Cerebellar cortex (tissue), 1 donor: ENCODE measurements around the gene CTIF.
A peak's percentile ranks its signal among the peaks of the same experiment; 100 is the strongest.

Experiments
- DNase-seq: peaks from one replicate; pipeline ENCODE4 v3.0.0-alpha.2; 2015; ENCODE audit warnings: low spot score

The CTIF gene

GRCh38 chr18:48667276-48668254 is 128.7 kb downstream of the CTIF start:
- DNase-seq, result peak; percentile 86

- DNase-seq, result no peak
These were observed 129.8 kb downstream of the CTIF start for GRCh38 chr18:48668466-48669179.

- no peak for DNase-seq
These were observed 130.4 kb downstream of the CTIF start for GRCh38 chr18:48669180-48669675.

- no peak for DNase-seq
These were observed 131.3 kb downstream of the CTIF start for GRCh38 chr18:48669991-48670750.

DNA sequence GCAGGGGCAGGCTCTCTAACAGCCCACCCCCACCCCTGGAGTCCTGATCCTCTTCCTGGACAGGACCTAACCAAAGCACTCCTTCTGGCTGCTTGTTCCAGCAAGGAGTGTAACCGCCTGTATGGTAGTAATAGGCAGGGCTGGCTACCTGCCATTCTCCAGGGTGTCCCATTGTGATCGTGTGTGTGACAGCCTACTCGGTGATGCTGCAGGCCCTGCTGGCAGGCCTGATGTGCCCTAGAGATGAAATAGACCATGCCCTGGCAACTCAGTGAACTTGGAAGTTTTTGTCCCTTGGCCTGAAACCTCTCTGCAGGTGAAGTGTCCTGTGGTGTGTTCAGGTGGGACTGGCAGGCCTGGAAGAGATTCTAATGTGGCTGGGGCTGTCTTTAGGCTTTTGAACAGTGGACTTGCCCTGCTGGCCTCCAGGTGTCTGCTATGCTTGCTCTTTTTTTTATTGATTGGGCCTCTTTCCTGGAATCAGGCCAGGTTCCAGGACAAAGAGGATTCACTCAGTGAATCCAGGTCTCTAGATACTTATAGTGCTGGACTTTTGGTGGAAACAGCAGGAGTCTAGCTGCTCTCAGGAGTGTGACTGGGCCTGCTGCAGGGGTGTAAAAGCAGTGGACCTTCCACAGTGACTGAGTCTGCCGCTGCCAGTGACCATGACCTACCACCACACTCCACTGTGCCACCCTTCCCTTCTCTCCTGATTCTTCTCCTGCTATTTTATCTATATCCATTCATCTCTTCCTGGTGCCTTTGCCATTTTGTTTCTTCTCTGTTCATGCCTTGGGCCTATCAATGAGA is 132.1 kb downstream of the CTIF start:
- no peak for DNase-seq

DNA sequence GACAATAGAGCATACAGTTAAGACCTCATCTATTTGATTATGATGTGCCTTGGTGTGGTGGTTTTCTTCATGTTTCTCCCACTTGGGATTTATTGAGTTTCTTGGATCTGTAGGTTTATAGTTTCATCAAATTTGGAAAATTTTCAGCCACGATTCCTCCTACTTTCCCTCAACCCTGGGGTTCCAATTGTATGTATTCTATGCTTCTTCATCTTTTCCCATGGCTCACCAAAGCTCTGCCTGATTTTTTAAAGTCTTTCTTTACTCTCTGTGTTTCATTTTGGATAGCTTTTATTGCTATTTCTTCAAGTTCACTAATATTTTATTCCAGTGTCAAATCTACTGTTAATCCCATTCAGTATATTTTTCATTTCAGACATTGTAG is 132.7 kb downstream of the CTIF start:
- DNase-seq, result no peak

DNA sequence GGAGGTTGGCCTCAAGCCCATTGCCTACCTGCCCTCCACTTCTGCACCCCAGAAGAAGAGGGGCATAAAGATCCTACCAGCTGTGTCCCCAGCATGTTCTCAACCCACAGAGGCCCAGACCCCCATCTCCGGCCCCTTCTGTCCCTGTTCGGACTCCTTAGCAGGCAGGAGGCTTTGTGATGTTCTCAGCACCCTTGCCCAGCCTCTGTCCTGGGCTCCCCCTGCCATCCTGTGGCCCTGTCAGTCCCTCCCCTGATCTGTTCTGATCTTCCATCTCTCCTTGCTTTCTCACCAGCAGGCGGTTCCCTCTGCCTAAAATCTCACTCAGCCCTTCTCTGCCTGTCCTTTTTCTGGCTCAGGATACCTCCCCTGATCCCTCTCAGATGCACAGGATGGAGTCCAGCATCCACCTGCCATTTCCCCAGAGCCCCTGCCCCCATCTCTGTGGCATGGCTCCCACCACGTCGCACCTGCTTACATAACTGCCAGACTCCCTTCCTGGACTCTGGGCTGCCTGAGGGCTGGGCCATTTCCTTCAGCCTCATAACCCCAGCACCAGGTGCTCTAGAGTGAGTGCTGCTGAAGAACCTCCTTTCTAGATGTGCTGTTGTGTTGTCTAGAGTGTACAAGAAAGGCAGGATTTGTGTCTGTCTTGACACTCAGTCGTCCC is 134.0 kb downstream of the CTIF start:
- no peak for DNase-seq

GRCh38 chr18:48673456-48673852 is 134.6 kb downstream of the CTIF start:
- no peak for DNase-seq

DNA sequence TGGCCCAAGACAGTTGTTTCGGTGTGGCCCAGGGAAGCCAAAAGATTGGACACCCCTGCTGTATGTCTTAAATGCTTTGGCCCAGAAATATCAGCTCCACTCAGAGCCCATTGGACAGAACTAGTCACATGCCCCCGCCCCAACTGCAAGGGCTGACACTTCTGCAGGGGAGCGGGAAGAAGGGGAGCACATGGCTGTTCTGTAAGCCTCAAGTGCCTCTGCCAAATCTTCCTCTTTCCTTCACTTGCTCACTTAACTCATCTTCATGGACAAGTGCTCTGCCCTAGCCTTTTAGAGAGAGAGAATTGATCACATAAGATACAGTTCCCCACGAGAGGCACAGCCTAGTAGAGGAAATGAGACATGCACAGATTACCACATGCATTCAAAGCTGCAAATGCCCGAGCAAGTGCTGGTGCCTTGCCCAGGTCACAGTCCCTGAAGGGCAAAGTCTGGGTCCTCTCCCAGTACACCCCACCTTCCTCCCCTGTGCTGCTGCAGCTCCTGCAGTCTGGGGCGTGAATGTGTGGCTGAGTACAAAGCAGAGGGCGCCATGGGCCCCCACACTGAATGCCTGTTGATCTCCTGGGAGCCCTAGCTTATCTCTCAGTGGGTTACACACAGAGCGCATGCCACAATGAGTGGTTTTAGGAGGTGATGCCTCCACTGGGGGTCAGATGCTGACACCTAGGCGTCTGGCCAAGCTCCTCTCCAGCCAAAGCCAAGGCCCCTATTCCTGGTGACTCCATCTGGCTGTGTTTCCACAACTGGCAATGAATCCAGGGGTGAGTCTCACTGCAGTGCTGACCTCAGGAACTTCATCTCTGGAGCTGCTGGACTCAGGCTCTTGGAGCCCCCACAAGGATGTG is 135.3 kb downstream of the CTIF start:
- DNase-seq, result no peak

DNA sequence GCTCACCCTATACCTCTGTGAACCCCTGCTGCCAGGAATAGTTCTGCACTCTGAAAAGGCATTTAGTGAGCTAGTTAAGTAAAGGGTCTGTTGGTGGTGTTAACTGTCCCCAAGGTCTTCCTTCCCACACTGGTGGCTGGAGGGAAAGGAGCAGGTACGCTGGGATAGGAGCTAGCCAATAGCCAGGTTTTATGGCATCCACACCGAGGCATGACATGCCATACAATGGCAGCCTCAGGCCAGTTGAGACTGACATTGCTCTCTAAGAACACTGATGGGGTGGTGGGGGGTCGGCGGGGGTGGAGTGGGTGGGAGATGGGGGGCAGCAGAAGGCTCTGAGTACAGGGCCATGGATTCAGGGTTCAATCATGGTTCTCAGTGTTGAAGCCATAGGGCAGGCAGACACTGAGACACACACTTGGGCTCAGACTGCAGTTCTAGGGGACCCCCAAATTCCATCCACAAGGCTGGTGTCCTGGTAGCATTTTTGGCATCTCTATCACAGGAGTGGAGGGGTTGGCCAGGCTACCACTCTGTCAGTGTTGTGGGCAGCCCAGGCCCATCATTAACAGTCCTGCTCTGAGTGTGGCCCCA is 136.0 kb downstream of the CTIF start:
- no peak for DNase-seq

DNA sequence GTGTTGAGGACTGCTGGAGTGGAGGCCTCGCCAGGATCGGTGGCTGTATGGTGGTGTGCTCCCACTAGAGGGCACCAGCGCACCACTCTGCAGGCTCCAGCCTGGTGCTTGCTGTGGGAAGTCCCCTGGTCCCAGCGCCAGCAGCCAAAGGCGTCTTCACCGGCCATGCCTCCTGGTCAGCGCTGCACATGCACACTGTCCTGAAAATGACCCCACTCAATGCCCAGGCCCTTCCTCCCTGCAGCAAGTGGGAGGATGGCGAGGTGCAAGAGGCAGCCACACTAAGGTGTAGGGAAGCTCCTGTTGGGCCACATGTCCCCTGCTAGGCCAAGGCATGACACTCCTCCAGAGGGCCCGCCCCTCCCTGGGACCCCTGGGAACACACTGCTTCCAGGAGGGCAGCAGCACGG is 136.5 kb downstream of the CTIF start:
- peak; percentile 90 for DNase-seq

DNA sequence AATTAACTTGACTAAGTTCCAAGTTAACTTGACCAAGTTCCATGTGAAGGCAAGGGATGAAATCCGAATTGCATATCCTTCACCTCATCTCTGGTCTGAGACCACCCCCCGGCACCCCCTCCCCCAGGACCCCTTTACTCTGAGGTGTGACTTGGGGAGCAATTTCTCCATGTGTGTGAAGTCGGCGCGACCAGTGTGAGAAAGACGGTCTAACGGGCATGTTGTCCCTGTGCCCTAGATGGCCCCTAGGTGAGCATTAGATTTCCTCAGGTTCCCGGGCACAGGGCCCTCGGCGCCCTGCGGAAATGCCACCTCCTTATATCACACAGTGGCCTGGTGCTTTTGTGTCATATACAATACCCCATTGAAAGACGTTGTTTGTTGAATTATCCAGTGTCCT is 137.1 kb downstream of the CTIF start:
- DNase-seq, result no peak

- DNase-seq, result no peak
These were observed 137.5 kb downstream of the CTIF start for GRCh38 chr18:48676346-48676745.

GRCh38 chr18:48676756-48677368 is 138.0 kb downstream of the CTIF start:
- peak; percentile 73 for DNase-seq

DNA sequence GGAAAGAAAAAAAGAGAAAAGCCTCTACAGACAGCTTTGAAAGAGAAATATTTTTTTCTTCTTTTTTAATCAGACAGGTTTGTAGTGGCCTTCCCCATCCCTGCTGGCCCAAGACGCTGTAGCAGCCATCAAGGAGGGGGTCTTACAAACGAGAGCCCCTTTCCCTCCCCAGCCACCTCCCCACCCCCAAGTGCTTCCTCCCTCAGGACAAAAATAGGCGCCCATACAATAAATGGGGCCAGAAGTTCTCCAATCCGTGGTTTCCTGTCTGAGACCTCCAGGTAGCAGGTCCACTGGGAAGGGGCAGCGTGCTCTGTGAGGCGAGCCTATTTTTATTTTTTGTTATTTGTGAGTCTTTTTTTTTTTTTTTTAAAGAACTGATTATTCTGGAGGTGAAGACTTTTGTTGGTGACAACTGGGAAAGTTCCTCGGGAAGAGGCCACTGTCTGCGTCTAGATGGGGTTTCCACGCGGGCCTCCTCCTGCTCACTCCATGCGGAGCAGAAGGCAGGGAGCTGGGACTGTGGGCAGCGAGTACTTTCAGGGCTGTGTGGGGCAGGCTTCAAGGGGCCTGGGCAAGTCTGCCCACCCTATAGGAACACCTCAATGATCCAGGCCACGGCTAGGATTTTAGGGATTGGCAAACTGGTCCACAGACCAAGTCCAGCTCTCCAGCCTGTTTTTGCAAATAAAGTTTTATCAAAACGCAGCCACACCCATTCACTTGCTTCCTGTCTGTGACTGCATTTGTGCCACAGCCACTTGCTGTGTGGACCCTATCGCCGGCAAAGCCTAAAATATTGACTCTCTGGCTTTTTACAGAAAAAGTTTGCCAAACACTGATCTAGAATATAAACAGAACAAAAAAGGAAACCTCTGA is 139.6 kb downstream of the CTIF start:
- DNase-seq, result no peak

- DNase-seq, result no peak
These were observed 140.4 kb downstream of the CTIF start for GRCh38 chr18:48679236-48679635.

DNA sequence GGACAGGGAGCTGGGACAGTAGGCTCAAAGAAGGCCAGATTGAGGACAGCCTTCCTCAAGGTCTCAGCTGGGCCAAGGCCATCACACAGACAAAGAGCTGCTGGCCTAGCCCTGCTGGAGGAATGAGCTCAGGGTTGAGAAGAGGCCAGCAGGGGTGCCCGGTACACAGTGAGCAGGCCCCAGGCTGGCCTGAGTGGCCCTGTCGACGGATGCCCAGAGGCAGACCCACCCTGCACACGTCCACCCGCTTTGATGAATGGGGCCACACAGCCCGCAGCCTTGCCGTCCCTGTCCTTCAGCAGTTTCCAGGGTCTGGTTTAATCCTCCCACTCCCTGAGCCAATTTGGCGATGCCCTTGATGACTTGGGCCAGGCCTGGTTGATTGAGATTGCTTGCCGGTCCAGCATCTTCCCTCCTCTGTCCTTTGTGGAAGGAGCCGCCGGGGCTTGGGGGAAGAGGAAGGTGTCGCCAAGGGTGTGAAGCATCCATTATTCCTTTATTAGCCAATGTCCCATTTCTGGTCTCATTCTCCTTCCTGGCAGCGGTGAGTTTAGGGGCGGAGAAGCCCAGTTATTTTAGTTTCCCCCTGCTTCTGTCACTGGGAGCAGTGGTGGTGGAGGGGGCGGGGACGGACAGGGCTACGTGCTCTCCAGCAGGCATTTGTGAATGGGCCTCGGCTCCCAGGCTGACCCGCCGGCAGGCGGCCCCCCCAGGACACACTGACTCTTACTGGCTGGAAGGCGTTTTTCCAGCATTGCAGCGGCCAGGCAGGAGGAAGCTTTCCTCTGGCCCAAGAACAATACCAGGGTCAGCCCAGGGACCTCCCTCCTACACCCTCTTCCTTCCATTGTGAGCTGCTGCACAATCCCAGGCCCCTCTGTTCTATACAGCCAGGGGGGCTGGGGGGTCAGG is 141.8 kb downstream of the CTIF start:
- DNase-seq, result no peak
